MM.1S (cell line): ENCODE results near the gene NDUFA9.
A peak's percentile ranks its signal among the peaks of the same experiment; 100 is the strongest.

Experiments used
- DNase-seq: peaks from one replicate; pipeline ENCODE4 v3.0.0-alpha.2; 2015
- H2AFZ ChIP-seq: fragments of 300-600 bp; sonication (generic); 2 replicates; pipeline ENCODE4 v1.6.0; 2016; ENCODE audit warnings: antibody characterized with exemption, low read length
- H3F3A ChIP-seq: fragments of 300-600 bp; sonication (generic); 2 replicates; pipeline ENCODE4 v1.6.1; 2016; ENCODE audit warnings: mild to moderate bottlenecking, antibody characterized with exemption, low read length, moderate library complexity, mixed read lengths; ENCODE audit not compliant: insufficient read depth
- H3K27ac ChIP-seq: fragments of 300-600 bp; sonication (generic); 2 replicates; pipeline ENCODE4 v1.5.1; 2016; ENCODE audit warnings: mild to moderate bottlenecking, low read length
- H3K27me3 ChIP-seq: fragments of 300-600 bp; sonication (generic); replicated peaks from 2 replicates; pipeline ENCODE4 v1.6.0; 2016; ENCODE audit warnings: low read length; ENCODE audit not compliant: insufficient read depth
- H3K36me3 ChIP-seq: fragments of 300-600 bp; sonication (generic); replicated peaks from 2 replicates; pipeline ENCODE4 v1.6.1; 2016; ENCODE audit warnings: mild to moderate bottlenecking, low read length, mixed read lengths; ENCODE audit not compliant: insufficient read depth
- H3K4me1 ChIP-seq: fragments of 300-600 bp; sonication (generic); 2 replicates; pipeline ENCODE4 v1.6.1; 2016; ENCODE audit warnings: low read length, mixed read lengths
- H3K4me2 ChIP-seq: fragments of 300-600 bp; sonication (generic); 2 replicates; pipeline ENCODE4 v1.6.0; 2016; ENCODE audit warnings: low read depth, low read length
- H3K4me3 ChIP-seq: fragments of 300-600 bp; sonication (generic); 2 replicates; pipeline ENCODE4 v1.5.1; 2016; ENCODE audit warnings: low read length, mixed read lengths
- H3K79me2 ChIP-seq: fragments of 300-600 bp; sonication (generic); 2 replicates; pipeline ENCODE4 v1.6.1; 2016; ENCODE audit warnings: mixed run types, low read length, mixed read lengths
- H3K9ac ChIP-seq: fragments of 300-600 bp; sonication (generic); 2 replicates; pipeline ENCODE4 v1.6.1; 2016; ENCODE audit warnings: low read length, mixed read lengths
- H3K9me2 ChIP-seq: fragments of 300-600 bp; sonication (generic); replicated peaks from 2 replicates; pipeline ENCODE4 v1.6.1; 2016; ENCODE audit warnings: mild to moderate bottlenecking, low read length, mixed read lengths; ENCODE audit not compliant: insufficient read depth
- H3K9me3 ChIP-seq: fragments of 300-600 bp; sonication (generic); replicated peaks from 2 replicates; pipeline ENCODE4 v1.6.1; 2016; ENCODE audit warnings: mild to moderate bottlenecking, low read length, mixed read lengths; ENCODE audit not compliant: insufficient read depth
- H4K20me1 ChIP-seq: fragments of 300-600 bp; sonication (generic); 2 replicates; pipeline ENCODE4 v1.6.1; 2016; ENCODE audit warnings: mild to moderate bottlenecking, low read length, moderate library complexity, mixed read lengths; ENCODE audit not compliant: insufficient read depth
- EZH2 ChIP-seq: fragments of 300-600 bp; sonication (generic); optimal IDR thresholded peaks from 2 replicates; pipeline ENCODE3; 2017; ENCODE audit warnings: low read depth, mild to moderate bottlenecking, antibody characterized with exemption, low read length, mixed read lengths
- EZH2phosphoT487 ChIP-seq: fragments of 300-600 bp; sonication (generic); IDR thresholded peaks from 2 replicates; pipeline ENCODE4 v1.6.1; 2018; ENCODE audit warnings: antibody characterized with exemption, low read length
- TF ChIP-seq, protein P1 (sequence below): fragments of 300-600 bp; sonication (generic); IDR thresholded peaks from 2 replicates; pipeline ENCODE4 v1.5.1; 2016; ENCODE audit warnings: antibody characterized with exemption, low read length, mixed read lengths

Gene NDUFA9

DNA sequence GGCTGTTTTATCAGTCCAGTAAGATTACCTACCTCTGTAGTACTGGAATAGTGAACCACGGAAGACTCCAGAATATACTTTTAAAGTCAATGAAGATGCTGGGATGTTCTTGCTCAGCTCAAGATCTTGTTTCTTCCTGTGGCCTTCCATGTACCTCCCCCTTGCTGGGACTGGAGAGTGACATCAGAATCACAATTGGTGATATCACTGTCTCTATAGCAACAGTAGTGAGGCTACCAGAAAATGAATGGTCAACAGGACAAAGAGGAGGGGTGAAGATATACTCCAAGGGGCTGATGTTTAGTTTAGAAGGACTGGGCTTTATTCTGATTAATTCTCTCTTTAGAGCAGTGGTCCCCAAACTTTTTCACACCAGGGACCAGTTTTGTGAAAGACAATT lies 3.9 kb upstream of the NDUFA9 start:
- TF ChIP-seq, protein P1, sequence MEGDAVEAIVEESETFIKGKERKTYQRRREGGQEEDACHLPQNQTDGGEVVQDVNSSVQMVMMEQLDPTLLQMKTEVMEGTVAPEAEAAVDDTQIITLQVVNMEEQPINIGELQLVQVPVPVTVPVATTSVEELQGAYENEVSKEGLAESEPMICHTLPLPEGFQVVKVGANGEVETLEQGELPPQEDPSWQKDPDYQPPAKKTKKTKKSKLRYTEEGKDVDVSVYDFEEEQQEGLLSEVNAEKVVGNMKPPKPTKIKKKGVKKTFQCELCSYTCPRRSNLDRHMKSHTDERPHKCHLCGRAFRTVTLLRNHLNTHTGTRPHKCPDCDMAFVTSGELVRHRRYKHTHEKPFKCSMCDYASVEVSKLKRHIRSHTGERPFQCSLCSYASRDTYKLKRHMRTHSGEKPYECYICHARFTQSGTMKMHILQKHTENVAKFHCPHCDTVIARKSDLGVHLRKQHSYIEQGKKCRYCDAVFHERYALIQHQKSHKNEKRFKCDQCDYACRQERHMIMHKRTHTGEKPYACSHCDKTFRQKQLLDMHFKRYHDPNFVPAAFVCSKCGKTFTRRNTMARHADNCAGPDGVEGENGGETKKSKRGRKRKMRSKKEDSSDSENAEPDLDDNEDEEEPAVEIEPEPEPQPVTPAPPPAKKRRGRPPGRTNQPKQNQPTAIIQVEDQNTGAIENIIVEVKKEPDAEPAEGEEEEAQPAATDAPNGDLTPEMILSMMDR, result no peak
- no peak for TF ChIP-seq EZH2phosphoT487
- no peak for TF ChIP-seq EZH2
- H3K36me3 ChIP-seq, result no peaks in the 10 kb centered on the region
- no peaks in the 10 kb centered on the region for H4K20me1 ChIP-seq
- no peak overlapping the region for H3K4me3 ChIP-seq
- H3K9me2 ChIP-seq, result no peaks in the 10 kb centered on the region
- H3K9me3 ChIP-seq, result no peaks in the 10 kb centered on the region
- no peak overlapping the region for H3K9ac ChIP-seq
- DNase-seq, result no peak
- H3K4me2 ChIP-seq, result no peak overlapping the region
- H3K27me3 ChIP-seq, result no peaks in the 10 kb centered on the region
- H3K27ac ChIP-seq, result no peak overlapping the region
- peaks cover 11% of the 10 kb centered on the region for H3K79me2 ChIP-seq
- no peak overlapping the region for H2AFZ ChIP-seq
- H3K4me1 ChIP-seq, result peaks cover 7% of the 10 kb centered on the region
- H3F3A ChIP-seq, result peaks cover 13% of the 10 kb centered on the region; the same call in 1 of the 2 replicates

DNA sequence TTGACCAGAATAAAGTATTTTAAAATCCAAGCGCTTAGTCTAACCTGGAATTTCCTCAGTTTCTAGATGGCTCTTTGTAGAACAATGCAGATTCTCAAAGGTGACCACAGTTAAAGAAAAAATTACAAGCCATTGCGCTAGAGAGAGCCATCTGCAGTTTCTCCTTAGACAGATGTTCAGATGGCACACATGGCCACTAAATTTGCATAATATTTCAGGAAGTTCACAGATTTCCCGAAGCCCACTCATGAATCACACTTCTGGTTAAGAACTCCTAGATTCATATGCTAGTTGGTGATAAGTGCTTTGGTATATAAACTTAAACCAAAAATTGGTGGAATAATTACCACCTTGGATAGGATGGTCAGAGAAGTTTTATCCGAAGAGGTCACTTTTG lies 812 bp upstream of the NDUFA9 start:
- Histone ChIP-seq H3K4me2 (peak overlapping the region; percentile 74), H3K27ac (peak overlapping the region; percentile 54; the same call in 1 of the 2 replicates), H3K27me3 (no peaks in the 10 kb centered on the region), H3K4me3 (peak overlapping the region; percentile 80), H4K20me1 (no peaks in the 10 kb centered on the region), H3K9ac (peak overlapping the region; percentile 81), H3K79me2 (peaks cover 40% of the 10 kb centered on the region), H3F3A (peaks cover 18% of the 10 kb centered on the region; the same call in 1 of the 2 replicates), H3K36me3 (no peaks in the 10 kb centered on the region), H3K9me2 (no peaks in the 10 kb centered on the region), H2AFZ (peak overlapping the region; percentile 78), H3K9me3 (no peaks in the 10 kb centered on the region), H3K4me1 (peaks cover 24% of the 10 kb centered on the region)
- peak; percentile 66 for DNase-seq
- TF ChIP-seq EZH2phosphoT487 (no peak), EZH2 (no peak)
- TF ChIP-seq, protein P1, result no peak

DNA sequence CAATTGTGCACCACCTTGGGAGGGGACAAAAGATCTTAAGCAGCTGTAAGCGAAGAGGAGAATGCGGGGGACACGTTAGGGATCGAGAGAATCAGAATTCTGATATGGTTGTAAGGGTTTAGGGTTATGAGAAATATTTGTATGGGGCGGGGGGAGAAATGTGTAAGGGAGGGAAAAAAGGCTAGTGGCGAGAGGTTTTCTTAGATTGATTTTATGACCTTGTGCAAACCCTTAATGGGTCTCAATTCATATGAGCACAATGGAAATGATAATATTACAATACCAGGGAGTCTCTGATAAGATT lies 396 bp downstream of the NDUFA9 start:
- H3K79me2 ChIP-seq, result peaks cover 52% of the 10 kb centered on the region
- H3K9ac ChIP-seq, result peak overlapping the region; percentile 81
- H2AFZ ChIP-seq, result peak overlapping the region; percentile 78

More for the DNA sequence above, 396 bp downstream of the NDUFA9 start:
- H4K20me1 ChIP-seq, result no peaks in the 10 kb centered on the region
- H3K27ac ChIP-seq, result peak overlapping the region; percentile 54; the same call in 1 of the 2 replicates
- H3K27me3 ChIP-seq, result no peaks in the 10 kb centered on the region
- TF ChIP-seq, protein P1, result no peak
- TF ChIP-seq EZH2 (no peak), EZH2phosphoT487 (no peak)
- no peaks in the 10 kb centered on the region for H3K9me3 ChIP-seq
- H3K4me3 ChIP-seq, result peak overlapping the region; percentile 80
- peak overlapping the region; percentile 64 for H3K4me2 ChIP-seq
- no peak for DNase-seq
- H3K4me1 ChIP-seq, result peaks cover 33% of the 10 kb centered on the region
- H3F3A ChIP-seq, result peaks cover 18% of the 10 kb centered on the region; the same call in 1 of the 2 replicates
- 0 out of 2 replicates have a peak, but pooled peaks cover 6% of the 10 kb centered on the region for H3K36me3 ChIP-seq
- H3K9me2 ChIP-seq, result no peaks in the 10 kb centered on the region
